Body of pancreas (tissue), 4 donors: Measurements from ENCODE around the gene CLEC3B. TPM values are rescaled to one million over a fixed set of nuclear protein-coding genes. Genes with fewer than 3 reads are reported as not detected.

ENCODE experiments used
- ATAC-seq: fragments of 150-250 bp; one replicate; pipeline ENCODE4 v1.9.1; 2016
- DNase-seq, 4 donors: peaks; one replicate each; pipeline ENCODE4 v3.0.0-alpha.2; 2019
- H3K27ac ChIP-seq, 4 donors: fragments of 200-600 bp; sonication (generic); 1 replicate in 3 of 4; 2 replicates in 1 of 4; pipeline versions ENCODE4 v1.5.1 to v1.6.1; 2016 to 2019; ENCODE audit warnings: mild to moderate bottlenecking in 1 of 4, mixed read lengths in 1 of 4, moderate library complexity in 1 of 4
- H3K27me3 ChIP-seq, 2 donors: fragments of 200-600 bp; sonication (generic); one replicate each; pipeline ENCODE4 v1.6.0; 2016; ENCODE audit warnings: mild to moderate bottlenecking in 1 of 2
- H3K36me3 ChIP-seq, 2 donors: fragments of 200-600 bp; sonication (generic); replicated peaks in 1 of 2; 2 replicates each; pipeline ENCODE4 v1.5.1; 2016; ENCODE audit warnings: low read depth in 2 of 2; ENCODE audit not compliant: insufficient read depth in 1 of 2
- H3K4me1 ChIP-seq: fragments of 200-600 bp; sonication (generic); one replicate; pipeline ENCODE4 v1.6.0; 2016
- H3K4me3 ChIP-seq, 2 donors: fragments of 200-600 bp; sonication (generic); 1 replicate in 1 of 2; 2 replicates in 1 of 2; pipeline ENCODE4 v1.5.1; 2016 to 2019
- H3K9me3 ChIP-seq, 3 donors: fragments of 200-600 bp; sonication (generic); 1 replicate in 2 of 3; 2 replicates in 1 of 3; pipeline ENCODE4 v1.5.1; 2016
- POLR2A ChIP-seq, 3 donors: fragments of 450-650 bp; IDR thresholded peaks; one replicate each; pipeline ENCODE4 v1.6.1; 2016; ENCODE audit warnings: antibody characterized with exemption in 3 of 3, mild to moderate bottlenecking in 2 of 3
- WGBS, 2 donors: methylation state at CpG; one replicate each; pipeline ENCODE4 v1.1.5; 2017; 5-methylcytosine and 5-hydroxymethylcytosine counted together
- intact Hi-C: fragments of 100-400 bp; cut with DNase I; formaldehyde crosslinking; loops from one replicate; pipeline ENCODE4 v1.15.1; 2023
- small RNA-seq: library from RNA; depleted of rRNA; stranded (forward); fragments of <200 nt; gene quantifications from one replicate; pipeline ENCODE3, GENCODE V24; 2016
- total RNA-seq, 2 donors: library from RNA; depleted of rRNA; stranded (reverse); fragments of >200 nt; gene quantifications; one replicate each; pipeline ENCODE4 v1.1.0, GENCODE V29; 2016
- TF ChIP-seq, protein P1 (sequence below), 7 experiments: fragments of 450-650 bp in 4 of 7; fragments of 200-600 bp in 3 of 7; sonication (generic) in 3 of 7; IDR thresholded peaks; one replicate each; pipeline ENCODE4 v1.5.1; 2016 to 2019; ENCODE audit warnings: antibody characterized with exemption in 7 of 7

Gene CLEC3B
- total RNA-seq, 2 donors from 2014 or later: 4.9 to 22.1 TPM

DNA sequence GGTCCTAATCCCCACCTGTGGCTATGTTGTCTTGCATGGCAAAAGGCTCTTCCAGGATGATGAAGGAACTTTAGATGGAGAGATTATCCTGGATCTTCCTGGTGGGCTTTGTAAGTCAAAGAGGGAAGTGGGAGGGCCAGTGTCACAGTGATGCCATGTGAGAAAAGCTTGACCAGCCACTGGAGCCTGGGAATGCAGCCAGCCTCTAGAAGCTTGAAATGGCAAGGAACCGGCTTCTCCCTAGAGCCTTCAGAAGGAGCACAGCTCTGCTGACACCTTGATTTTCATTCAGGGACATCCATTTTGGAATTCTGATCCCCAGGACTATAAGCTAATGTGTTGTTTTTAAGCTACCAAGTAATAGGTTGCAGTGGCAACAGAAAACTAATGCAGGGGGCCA, 58.3 kb downstream of the CLEC3B start:
- no peaks in the 10 kb centered on the region for H3K27me3 ChIP-seq
- DNase-seq (no peak), ATAC-seq (no peak)
- TF ChIP-seq, protein P1, sequence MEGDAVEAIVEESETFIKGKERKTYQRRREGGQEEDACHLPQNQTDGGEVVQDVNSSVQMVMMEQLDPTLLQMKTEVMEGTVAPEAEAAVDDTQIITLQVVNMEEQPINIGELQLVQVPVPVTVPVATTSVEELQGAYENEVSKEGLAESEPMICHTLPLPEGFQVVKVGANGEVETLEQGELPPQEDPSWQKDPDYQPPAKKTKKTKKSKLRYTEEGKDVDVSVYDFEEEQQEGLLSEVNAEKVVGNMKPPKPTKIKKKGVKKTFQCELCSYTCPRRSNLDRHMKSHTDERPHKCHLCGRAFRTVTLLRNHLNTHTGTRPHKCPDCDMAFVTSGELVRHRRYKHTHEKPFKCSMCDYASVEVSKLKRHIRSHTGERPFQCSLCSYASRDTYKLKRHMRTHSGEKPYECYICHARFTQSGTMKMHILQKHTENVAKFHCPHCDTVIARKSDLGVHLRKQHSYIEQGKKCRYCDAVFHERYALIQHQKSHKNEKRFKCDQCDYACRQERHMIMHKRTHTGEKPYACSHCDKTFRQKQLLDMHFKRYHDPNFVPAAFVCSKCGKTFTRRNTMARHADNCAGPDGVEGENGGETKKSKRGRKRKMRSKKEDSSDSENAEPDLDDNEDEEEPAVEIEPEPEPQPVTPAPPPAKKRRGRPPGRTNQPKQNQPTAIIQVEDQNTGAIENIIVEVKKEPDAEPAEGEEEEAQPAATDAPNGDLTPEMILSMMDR (IDR thresholded peaks at IDR 0.05): no peak
- TF ChIP-seq POLR2A (IDR thresholded peaks at IDR 0.05): no peak
- peaks cover 0 to 5% of the 10 kb centered on the region in 2 donors for H3K36me3 ChIP-seq
- no peak overlapping the region for H3K4me3 ChIP-seq
- WGBS, 2 donors: 50 to 77% methylated on average over 1 of the region's 1 CpG
- H3K4me1 ChIP-seq: peaks cover 21% of the 10 kb centered on the region
- H3K27ac ChIP-seq: no peak overlapping the region
- intact Hi-C loops: no loop called here
- no peaks in the 10 kb centered on the region for H3K9me3 ChIP-seq

DNA sequence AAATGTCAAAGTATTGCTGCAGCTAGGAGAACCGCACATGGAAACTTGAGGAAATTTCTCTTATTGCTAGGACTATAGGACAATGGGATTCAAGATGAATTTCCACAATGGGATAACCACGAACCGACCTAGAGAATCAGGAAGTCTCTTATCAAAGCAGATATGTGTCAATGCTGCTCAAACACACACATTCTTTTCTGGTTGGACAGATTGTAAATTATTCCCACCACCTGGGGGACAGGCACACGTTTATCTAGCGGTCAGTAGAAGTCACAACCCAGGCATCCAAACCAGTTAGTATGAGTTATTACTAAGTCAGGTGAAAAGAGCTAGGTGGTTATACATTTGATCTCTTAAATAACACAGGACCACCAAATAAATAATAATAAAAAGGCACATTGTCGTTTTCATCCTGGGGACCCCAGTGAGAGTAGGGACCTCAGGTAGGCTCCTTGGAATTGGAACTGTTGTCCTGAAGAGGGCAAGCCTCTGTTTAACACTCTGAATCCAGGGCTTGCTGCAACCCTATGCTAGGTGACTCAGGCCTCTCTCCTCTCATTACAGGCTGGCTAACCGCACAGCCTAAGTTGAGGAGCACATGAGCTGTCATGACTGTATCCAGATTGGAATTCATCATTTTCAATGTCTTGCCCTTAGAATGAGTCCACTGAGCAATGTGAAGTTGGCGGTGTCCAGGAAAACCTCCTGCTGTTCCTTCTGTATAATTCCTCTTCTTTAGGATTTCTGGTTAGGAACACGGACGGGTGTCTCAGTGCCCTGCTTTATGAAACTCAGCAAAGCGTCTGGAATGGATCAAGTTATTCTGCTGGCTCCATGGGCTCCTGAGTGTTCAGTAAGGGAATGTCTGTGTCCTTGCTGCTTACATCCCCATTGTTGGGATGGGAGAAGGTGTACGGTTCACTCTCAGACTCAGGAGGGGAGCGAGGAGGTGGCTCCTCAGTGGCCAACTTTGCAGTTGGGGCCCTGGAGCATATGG, 59.0 kb downstream of the CLEC3B start:
- WGBS, 2 donors: 70% methylated on average over 12 to 13 of the region's 13 CpGs
- Histone ChIP-seq H3K9me3 (no peaks in the 10 kb centered on the region), H3K4me1 (peaks cover 19% of the 10 kb centered on the region), H3K36me3 (peaks cover 0 to 5% of the 10 kb centered on the region in 2 donors), H3K27me3 (no peaks in the 10 kb centered on the region), H3K4me3 (no peak overlapping the region), H3K27ac (no peak overlapping the region)
- intact Hi-C loops: no loop called here
- DNase-seq (no peak), ATAC-seq (no peak)
- TF ChIP-seq, protein P1 (IDR thresholded peaks at IDR 0.05): no peak
- no peak for TF ChIP-seq POLR2A (IDR thresholded peaks at IDR 0.05)

Small RNAs within 50 kb of the gene (small RNA-seq; reads per million reads assigned to genes)
- not detected for gene RNU5B-3P

Other genes with a start within 250 kb of the CLEC3B start
- 10 to 100 TPM; 14.3 to 18.1 TPM for gene TMEM42, start 164.4 kb upstream of the CLEC3B start, total RNA-seq
- not detected for gene TGM4, start 151.7 kb upstream of the CLEC3B start, total RNA-seq
- gene ZDHHC3, start 50.1 kb upstream of the CLEC3B start, total RNA-seq: 10 to 100 TPM; 32.2 to 32.3 TPM
- gene EXOSC7, start 50.1 kb upstream of the CLEC3B start, total RNA-seq: 10 to 100 TPM; 18.2 to 33.6 TPM
- 1 to 10 TPM; 6.2 to 6.3 TPM for gene CDCP1, start 120.1 kb downstream of the CLEC3B start, total RNA-seq
- 1 to 10 TPM; 3.1 to 6.9 TPM for gene TMEM158, start 200.0 kb downstream of the CLEC3B start, total RNA-seq